ENCODE measurements around the gene MIP. TPM values are rescaled to one million over a fixed set of nuclear protein-coding genes. Genes with fewer than 3 reads are reported as not detected.
"Not testable (repeated sequence)": the region's sequence is repeated elsewhere in the genome, so short reads cannot be mapped to it uniquely, and the experiment has no call there.

The MIP gene
- total RNA-seq, 4 donors from 2014 or later = not detected

GRCh38 chr12:56410768-56411167, 43.7 kb downstream of the MIP start:
- DNase-seq (ENCODE audit: extremely low spot score) = no peak
- H3K27me3 ChIP-seq = no peaks in the 10 kb centered on the region
- WGBS = 100% methylated on average over 2 of the region's 4 CpGs
- TF ChIP-seq EP300 (IDR thresholded peaks at IDR 0.05) (no peak), POLR2AphosphoS5 (IDR thresholded peaks at IDR 0.05) (no peak), POLR2A (IDR thresholded peaks at IDR 0.05; ENCODE audit: low read depth) (no peak), CTCF (IDR thresholded peaks at IDR 0.05) (no peak)
- H3K4me3 ChIP-seq = no peak overlapping the region
- no peaks in the 10 kb centered on the region for H3K9me3 ChIP-seq
- intact Hi-C loops (cut with DNase I) = no loop called here
- no peaks in the 10 kb centered on the region for H3K4me1 ChIP-seq
- no peaks in the 10 kb centered on the region for H3K36me3 ChIP-seq
- H3K27ac ChIP-seq (replicated peaks in 1 of 4) = no peak overlapping the region

GRCh38 chr12:56408799-56409417, 45.5 kb downstream of the MIP start:
- Histone ChIP-seq H3K27me3 (no peaks in the 10 kb centered on the region), H3K4me3 (no peak overlapping the region), H3K9me3 (no peaks in the 10 kb centered on the region), H3K4me1 (no peaks in the 10 kb centered on the region), H3K27ac (replicated peaks in 1 of 4) (no peak overlapping the region), H3K36me3 (no peaks in the 10 kb centered on the region)
- intact Hi-C loops (cut with DNase I) = no loop called here
- WGBS = 90% methylated on average over 5 of the region's 5 CpGs
- TF ChIP-seq POLR2AphosphoS5 (IDR thresholded peaks at IDR 0.05) = no peak
- no peak for TF ChIP-seq POLR2A (IDR thresholded peaks at IDR 0.05; ENCODE audit: low read depth)
- TF ChIP-seq EP300 (IDR thresholded peaks at IDR 0.05) = no peak
- no peak for TF ChIP-seq CTCF (IDR thresholded peaks at IDR 0.05)
- DNase-seq (ENCODE audit: extremely low spot score) = no peak

GRCh38 chr12:56404227-56404626, 50.2 kb downstream of the MIP start:
- H3K4me3 ChIP-seq; H3K4me1 ChIP-seq; H3K27ac ChIP-seq (replicated peaks in 1 of 4); DNase-seq (ENCODE audit: extremely low spot score); H3K36me3 ChIP-seq; intact Hi-C loops (cut with DNase I); H3K27me3 ChIP-seq: not testable (repeated sequence)
- H3K9me3 ChIP-seq = peaks cover 0 to 10% (median 6%) of the 10 kb centered on the region in 4 donors
- WGBS = 90% methylated on average over 3 of the region's 3 CpGs

- H3K4me1 ChIP-seq; H3K27me3 ChIP-seq; DNase-seq (ENCODE audit: extremely low spot score); H3K36me3 ChIP-seq; H3K27ac ChIP-seq (replicated peaks in 1 of 4); H3K4me3 ChIP-seq; intact Hi-C loops (cut with DNase I): not testable (repeated sequence)
- peaks cover 0 to 16% (median 10%) of the 10 kb centered on the region in 4 donors for H3K9me3 ChIP-seq
Measured at GRCh38 chr12:56401612-56402011, 52.8 kb downstream of the MIP start.

GRCh38 chr12:56401125-56401524, 53.3 kb downstream of the MIP start:
- WGBS = 94% methylated on average over 1 of the region's 3 CpGs
- intact Hi-C loops (cut with DNase I); H3K36me3 ChIP-seq; H3K27me3 ChIP-seq; H3K4me1 ChIP-seq; H3K4me3 ChIP-seq; H3K27ac ChIP-seq (replicated peaks in 1 of 4); DNase-seq (ENCODE audit: extremely low spot score): not testable (repeated sequence)
- H3K9me3 ChIP-seq = peaks cover 0 to 16% (median 10%) of the 10 kb centered on the region in 4 donors

Other genes starting within 250 kb of the MIP start
- gene RNF41, start 232.7 kb downstream of the MIP start, total RNA-seq = 100 to 1,000 TPM in 3 of 4 donors, 10 to 100 TPM in 1; 64.4 to 165 (median 109) TPM
- gene NABP2, start 230.3 kb downstream of the MIP start, total RNA-seq = 10 to 100 TPM; 27.0 to 36.4 (median 30.9) TPM
- gene SLC39A5, start 224.6 kb downstream of the MIP start, total RNA-seq = not detected
- gene ANKRD52, start 196.3 kb downstream of the MIP start, total RNA-seq = 10 to 100 TPM; 13.8 to 31.5 (median 19.6) TPM
- 10 to 100 TPM; 12.4 to 22.8 (median 15.7) TPM for gene COQ10A, start 187.7 kb downstream of the MIP start, total RNA-seq
- 100 to 1,000 TPM in 3 of 4 donors, 10 to 100 TPM in 1; 91.8 to 155 (median 111) TPM for gene CS, start 154.3 kb downstream of the MIP start, total RNA-seq
- gene CNPY2, start 138.7 kb downstream of the MIP start, total RNA-seq = 10 to 100 TPM; 48.8 to 61.5 (median 50.3) TPM
- 10 to 100 TPM; 14.1 to 34.5 (median 24.4) TPM for gene PAN2, start 120.7 kb downstream of the MIP start, total RNA-seq
- gene IL23A, start 115.8 kb downstream of the MIP start, total RNA-seq = not detected
- 10 to 100 TPM; 55.7 to 78.9 (median 68.2) TPM for gene STAT2, start 94.5 kb downstream of the MIP start, total RNA-seq
- gene APOF, start 91.8 kb downstream of the MIP start, total RNA-seq = not detected
- 1 to 10 TPM; 2.3 to 4.1 (median 2.4) TPM for gene TIMELESS, start 5.2 kb downstream of the MIP start, total RNA-seq
- 1 to 10 TPM; 1.4 to 2.2 (median 1.9) TPM for gene SPRYD4, start 13.9 kb upstream of the MIP start, total RNA-seq
- 1 to 10 TPM in 1 of 4 donors, under 1 TPM in 2, not detected in 1; 0.97 to 1.0 (median 0.99) TPM for gene GLS2, start 33.5 kb upstream of the MIP start, total RNA-seq
- gene RBMS2, start 67.2 kb upstream of the MIP start, total RNA-seq = 10 to 100 TPM; 31.6 to 49.4 (median 40.4) TPM
- gene BAZ2A, start 175.7 kb upstream of the MIP start, total RNA-seq = 10 to 100 TPM; 45.4 to 65.6 (median 61.5) TPM
- 100 to 1,000 TPM; 383 to 465 (median 424) TPM for gene ATP5F1B, start 191.3 kb upstream of the MIP start, total RNA-seq
- 100 to 1,000 TPM in 1 of 4 donors, 10 to 100 TPM in 3; 86.8 to 118 (median 92.0) TPM for gene PTGES3, start 233.6 kb upstream of the MIP start, total RNA-seq